ENCODE measurements around the gene ANKRD39. TPM values are rescaled to one million over a fixed set of nuclear protein-coding genes. Genes with fewer than 3 reads are reported as not detected.

Gene ANKRD39
- total and polyA plus RNA-seq, 2 donors from 2014 or later = 10.8 to 19.2 TPM

DNA sequence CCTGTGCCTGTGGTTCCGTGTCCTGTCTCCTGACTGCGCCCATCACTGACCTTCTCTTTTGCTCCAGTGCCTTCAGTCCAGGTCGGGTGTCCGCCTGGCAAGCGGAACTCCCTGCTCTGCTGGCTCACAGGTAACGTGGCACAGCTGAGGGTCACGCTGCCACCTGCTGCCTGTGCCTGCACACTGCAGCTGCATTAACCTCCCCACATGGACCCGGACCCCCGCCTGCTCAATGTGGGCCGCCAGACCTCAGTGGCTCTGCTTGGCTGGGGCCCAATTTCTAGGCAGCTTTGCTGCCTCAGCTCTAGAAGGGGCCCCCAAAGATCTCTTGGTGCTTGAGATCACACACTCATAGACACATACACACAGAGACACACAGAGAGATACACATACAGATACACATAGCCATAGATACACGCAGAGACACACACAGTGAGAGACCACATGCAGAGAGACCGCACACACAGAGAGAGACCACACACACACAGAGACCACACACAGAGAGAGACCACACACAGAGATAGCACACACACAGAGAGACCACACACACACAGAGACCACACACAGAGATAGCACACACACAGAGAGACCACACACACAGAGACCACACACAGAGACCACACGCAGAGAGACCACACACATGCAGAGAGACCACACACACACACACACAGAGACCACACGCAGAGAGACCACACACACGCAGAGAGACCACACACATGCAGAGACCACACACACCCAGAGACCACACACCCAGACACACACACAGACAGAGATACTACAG, 56.6 kb downstream of the ANKRD39 start:
- intact Hi-C loops (cut with DNase I) = no loop called here
- Histone ChIP-seq H3K9ac (ENCODE audit: low read length in 3 of 3) (no peak overlapping the region), H3K27ac (ENCODE audit: low read depth in 2 of 2, low read length in 2 of 2) (no peak overlapping the region), H3K4me3 (ENCODE audit: low read length in 3 of 3) (peak overlapping the region in 1 of 3 donors; percentile 11), H3K36me3 (ENCODE audit: control insufficient read depth in 2 of 3, insufficient read depth in 3 of 3, low read length in 3 of 3) (peaks cover 5 to 9% (median 5%) of the 10 kb centered on the region in 3 donors), H3K9me3 (ENCODE audit: control insufficient read depth in 2 of 3, insufficient read depth in 1 of 3, low read length in 3 of 3) (no peaks in the 10 kb centered on the region), H3K4me1 (ENCODE audit: control insufficient read depth in 2 of 3, insufficient read depth in 2 of 3, low read depth in 1 of 3, low read length in 3 of 3) (peaks cover 0 to 4% (median 0%) of the 10 kb centered on the region in 3 donors), H3K27me3 (ENCODE audit: control insufficient read depth, insufficient read depth, low read length) (no peaks in the 10 kb centered on the region)
- DNase-seq (peak; percentile 82 to 89 (median 85)), FAIRE-seq (no peak)
- peak; percentile 95 for TF ChIP-seq CTCF (IDR thresholded peaks at IDR 0.05; ENCODE audit: borderline replicate concordance, extremely low read depth, insufficient read depth)

GRCh38 chr2:96800061-96801004, 57.5 kb downstream of the ANKRD39 start:
- Histone ChIP-seq H3K4me3 (ENCODE audit: low read length in 3 of 3) (no peak overlapping the region), H3K27me3 (ENCODE audit: control insufficient read depth, insufficient read depth, low read length) (no peaks in the 10 kb centered on the region), H3K4me1 (ENCODE audit: control insufficient read depth in 2 of 3, insufficient read depth in 2 of 3, low read depth in 1 of 3, low read length in 3 of 3) (peaks cover 0 to 4% (median 0%) of the 10 kb centered on the region in 3 donors), H3K36me3 (ENCODE audit: control insufficient read depth in 2 of 3, insufficient read depth in 3 of 3, low read length in 3 of 3) (peaks cover 5 to 9% (median 5%) of the 10 kb centered on the region in 3 donors), H3K27ac (ENCODE audit: low read depth in 2 of 2, low read length in 2 of 2) (no peak overlapping the region), H3K9ac (ENCODE audit: low read length in 3 of 3) (no peak overlapping the region), H3K9me3 (ENCODE audit: control insufficient read depth in 2 of 3, insufficient read depth in 1 of 3, low read length in 3 of 3) (no peaks in the 10 kb centered on the region)
- intact Hi-C loops (cut with DNase I) = no loop called here
- no peak for TF ChIP-seq CTCF (IDR thresholded peaks at IDR 0.05; ENCODE audit: borderline replicate concordance, extremely low read depth, insufficient read depth)
- no peak for FAIRE-seq
- DNase-seq = peak in 3 of 5 donors; percentile 27 to 63 (median 47)

GRCh38 chr2:96799623-96799935, 58.2 kb downstream of the ANKRD39 start:
- no peak for FAIRE-seq

More at GRCh38 chr2:96799623-96799935, 58.2 kb downstream of the ANKRD39 start:
- intact Hi-C loops (cut with DNase I) = no loop called here
- Histone ChIP-seq H3K27ac (ENCODE audit: low read depth in 2 of 2, low read length in 2 of 2) (no peak overlapping the region), H3K36me3 (ENCODE audit: control insufficient read depth in 2 of 3, insufficient read depth in 3 of 3, low read length in 3 of 3) (peaks cover 5 to 9% (median 5%) of the 10 kb centered on the region in 3 donors), H3K9ac (ENCODE audit: low read length in 3 of 3) (no peak overlapping the region), H3K4me1 (ENCODE audit: control insufficient read depth in 2 of 3, insufficient read depth in 2 of 3, low read depth in 1 of 3, low read length in 3 of 3) (peaks cover 0 to 4% (median 0%) of the 10 kb centered on the region in 3 donors), H3K27me3 (ENCODE audit: control insufficient read depth, insufficient read depth, low read length) (no peaks in the 10 kb centered on the region), H3K4me3 (ENCODE audit: low read length in 3 of 3) (no peak overlapping the region), H3K9me3 (ENCODE audit: control insufficient read depth in 2 of 3, insufficient read depth in 1 of 3, low read length in 3 of 3) (no peaks in the 10 kb centered on the region)
- no peak for TF ChIP-seq CTCF (IDR thresholded peaks at IDR 0.05; ENCODE audit: borderline replicate concordance, extremely low read depth, insufficient read depth)
- DNase-seq = peak in 1 of 5 donors; percentile 63

Data from kidney (tissue), 14 donors.